ENCODE measurements around the gene PHB1.

DNA sequence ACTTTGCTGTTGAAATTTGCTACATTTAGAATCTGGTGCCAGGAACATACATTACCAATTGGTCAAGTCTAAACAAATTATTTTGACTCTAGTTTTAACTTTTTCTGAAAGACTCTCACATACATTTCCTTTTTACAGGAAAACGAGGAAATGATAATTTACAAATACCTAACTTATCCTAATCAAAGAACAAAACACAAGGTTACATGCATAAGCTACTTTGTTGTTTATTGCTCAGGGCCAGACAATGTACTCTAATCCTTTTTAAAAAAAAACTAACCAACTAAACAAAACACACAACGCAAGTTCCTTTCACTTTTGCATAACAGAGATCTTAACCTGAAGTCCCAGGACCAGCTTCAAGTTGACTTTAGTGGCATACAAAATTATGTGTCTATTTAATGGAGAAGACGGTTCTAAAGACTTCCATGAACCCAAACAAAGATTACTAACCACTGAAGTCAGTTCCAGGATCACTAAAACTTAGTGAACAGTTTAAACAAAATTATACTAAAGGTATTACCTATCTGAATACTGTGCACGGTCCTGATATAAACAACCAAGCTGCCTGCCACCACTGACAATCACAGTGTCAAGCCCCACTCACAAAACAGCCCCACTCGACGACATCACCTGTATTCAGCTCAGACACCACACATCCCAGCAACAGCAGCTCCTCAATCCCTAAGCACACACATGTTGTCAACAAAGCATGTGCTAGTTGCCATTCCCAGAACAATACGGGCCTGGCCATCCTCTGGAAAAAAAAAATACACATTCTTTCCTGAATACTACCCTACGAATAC lies 54.5 kb downstream of the PHB1 start:
- TF ChIP-seq POLR2A (IDR thresholded peaks at IDR 0.05; ENCODE audit: low read depth, low read length), result no peak
- no peak for TF ChIP-seq POLR2AphosphoS5 (IDR thresholded peaks at IDR 0.05; ENCODE audit: low read depth, low read length)
- TF ChIP-seq TAF1 (IDR thresholded peaks at IDR 0.05; ENCODE audit: low read depth, low read length), result no peak
- TF ChIP-seq SPI1 (IDR thresholded peaks at IDR 0.05; ENCODE audit: low read depth, low read length), result no peak
